ENCODE measurements around the gene JAG2. TPM values are rescaled to one million over a fixed set of nuclear protein-coding genes. Genes with fewer than 3 reads are reported as not detected.

Gene JAG2
- total RNA-seq, 4 donors from 2014 or later, result 5.0 to 19.0 (median 13.9) TPM

- Histone ChIP-seq H3K9me3 (peaks cover 0 to 23% (median 17%) of the 10 kb centered on the region in 4 donors), H3K36me3 (no peaks in the 10 kb centered on the region), H3K27me3 (peaks cover 0 to 20% (median 2%) of the 10 kb centered on the region in 4 donors), H3K4me3 (no peak overlapping the region), H3K27ac (replicated peaks in 1 of 4) (no peak overlapping the region), H3K4me1 (peaks cover 0 to 6% (median 4%) of the 10 kb centered on the region in 4 donors)
- intact Hi-C loops (cut with DNase I), result no loop called here
- WGBS, result 71% methylated on average over 5 of the region's 5 CpGs
- no peak for DNase-seq (ENCODE audit: extremely low spot score)
- no peak for TF ChIP-seq POLR2A (IDR thresholded peaks at IDR 0.05; ENCODE audit: low read depth)
- TF ChIP-seq CTCF (IDR thresholded peaks at IDR 0.05), result no peak
- no peak for TF ChIP-seq EP300 (IDR thresholded peaks at IDR 0.05)
- TF ChIP-seq POLR2AphosphoS5 (IDR thresholded peaks at IDR 0.05), result no peak
Measured at GRCh38 chr14:105124823-105125222, 43.8 kb downstream of the JAG2 start.

GRCh38 chr14:105123981-105124765 lies 44.4 kb downstream of the JAG2 start:
- WGBS, result 76% methylated on average over 15 of the region's 17 CpGs

GRCh38 chr14:105123064-105123665 lies 45.4 kb downstream of the JAG2 start:
- peaks cover 0 to 6% (median 4%) of the 10 kb centered on the region in 4 donors for H3K4me1 ChIP-seq
- peaks cover 0 to 20% (median 0%) of the 10 kb centered on the region in 4 donors for H3K27me3 ChIP-seq
- no peaks in the 10 kb centered on the region for H3K36me3 ChIP-seq
- intact Hi-C loops (cut with DNase I), result no loop called here
- WGBS, result 90% methylated on average over 5 of the region's 5 CpGs
- no peak for TF ChIP-seq POLR2A (IDR thresholded peaks at IDR 0.05; ENCODE audit: low read depth)
- TF ChIP-seq POLR2AphosphoS5 (IDR thresholded peaks at IDR 0.05), result no peak
- TF ChIP-seq CTCF (IDR thresholded peaks at IDR 0.05), result no peak
- no peak for TF ChIP-seq EP300 (IDR thresholded peaks at IDR 0.05)
- H3K9me3 ChIP-seq, result peaks cover 0 to 23% (median 17%) of the 10 kb centered on the region in 4 donors
- H3K27ac ChIP-seq (replicated peaks in 1 of 4), result no peak overlapping the region
- DNase-seq (ENCODE audit: extremely low spot score), result no peak
- no peak overlapping the region for H3K4me3 ChIP-seq

More at GRCh38 chr14:105123981-105124765, 44.4 kb downstream of the JAG2 start:
- TF ChIP-seq CTCF (IDR thresholded peaks at IDR 0.05) (no peak), POLR2A (IDR thresholded peaks at IDR 0.05; ENCODE audit: low read depth) (no peak), EP300 (IDR thresholded peaks at IDR 0.05) (no peak), POLR2AphosphoS5 (IDR thresholded peaks at IDR 0.05) (no peak)
- intact Hi-C loops (cut with DNase I), result no loop called here
- H3K27ac ChIP-seq (replicated peaks in 1 of 4), result no peak overlapping the region
- H3K27me3 ChIP-seq, result peaks cover 0 to 20% (median 2%) of the 10 kb centered on the region in 4 donors
- H3K36me3 ChIP-seq, result no peaks in the 10 kb centered on the region
- no peak for DNase-seq (ENCODE audit: extremely low spot score)
- H3K9me3 ChIP-seq, result peaks cover 0 to 23% (median 17%) of the 10 kb centered on the region in 4 donors
- no peak overlapping the region for H3K4me3 ChIP-seq
- H3K4me1 ChIP-seq, result peaks cover 0 to 6% (median 4%) of the 10 kb centered on the region in 4 donors

- peaks cover 0 to 8% (median 0%) of the 10 kb centered on the region in 4 donors for H3K27me3 ChIP-seq
- 86% methylated on average over 6 of the region's 6 CpGs for WGBS
- no peaks in the 10 kb centered on the region for H3K4me1 ChIP-seq
- no peak overlapping the region for H3K4me3 ChIP-seq
- no peak overlapping the region for H3K27ac ChIP-seq (replicated peaks in 1 of 4)
- no peak for DNase-seq (ENCODE audit: extremely low spot score)
- TF ChIP-seq POLR2A (IDR thresholded peaks at IDR 0.05; ENCODE audit: low read depth), result no peak
- no peak for TF ChIP-seq CTCF (IDR thresholded peaks at IDR 0.05)
- no peak for TF ChIP-seq POLR2AphosphoS5 (IDR thresholded peaks at IDR 0.05)
- no peak for TF ChIP-seq EP300 (IDR thresholded peaks at IDR 0.05)
- peaks cover 0 to 23% (median 17%) of the 10 kb centered on the region in 4 donors for H3K9me3 ChIP-seq
- intact Hi-C loops (cut with DNase I), result no loop called here
- H3K36me3 ChIP-seq, result no peaks in the 10 kb centered on the region
Measured at GRCh38 chr14:105120056-105120455, 48.5 kb downstream of the JAG2 start.
